NOMO-1 (cell line): ENCODE measurements around the gene USP6NL.

Experiments used
- DNase-seq, 2 experiments: peaks; one replicate each; lab custom pipeline; 2025; ENCODE audit not compliant: unreplicated experiment in 2 of 2; lab: John Stamatoyannopoulos, UW

USP6NL gene

GRCh38 chr10:11430421-11431215 lies 180.8 kb downstream of the USP6NL start:
- DNase-seq, result no peak

DNA sequence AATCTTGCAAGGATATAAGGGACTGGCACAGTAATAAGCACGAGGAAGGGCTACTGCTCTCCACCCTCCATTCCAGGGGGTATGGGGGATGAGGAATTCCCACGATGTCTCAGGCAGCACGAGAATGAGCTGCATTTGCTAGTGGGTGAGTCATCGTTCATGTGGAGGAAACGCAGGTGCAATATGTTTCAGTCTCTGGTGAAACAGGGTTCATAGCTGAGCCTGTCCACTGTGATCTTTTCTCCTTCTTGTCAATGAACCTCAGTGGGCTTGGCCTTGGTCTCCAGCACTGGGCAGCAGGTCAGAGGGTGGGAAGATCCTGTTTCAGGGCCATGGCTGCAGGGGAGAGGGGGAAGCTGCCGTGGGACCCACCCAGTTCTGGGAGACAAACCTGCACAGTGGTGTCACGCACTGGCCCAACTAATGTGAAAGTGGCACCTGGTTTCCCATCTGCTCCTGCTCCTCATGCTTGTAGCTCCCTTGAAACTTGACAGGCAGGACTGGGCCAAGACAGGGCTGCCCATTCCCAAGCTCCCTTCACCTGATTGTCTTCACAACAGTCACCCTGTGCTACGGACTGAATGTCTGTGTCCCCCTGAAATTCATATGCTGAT lies 181.9 kb downstream of the USP6NL start:
- DNase-seq, result no peak

- peak in 1 of 2 experiments; percentile 11 for DNase-seq
Measured at GRCh38 chr10:11425676-11426075, 185.8 kb downstream of the USP6NL start.

GRCh38 chr10:11425296-11425610 lies 186.2 kb downstream of the USP6NL start:
- DNase-seq, result no peak

DNA sequence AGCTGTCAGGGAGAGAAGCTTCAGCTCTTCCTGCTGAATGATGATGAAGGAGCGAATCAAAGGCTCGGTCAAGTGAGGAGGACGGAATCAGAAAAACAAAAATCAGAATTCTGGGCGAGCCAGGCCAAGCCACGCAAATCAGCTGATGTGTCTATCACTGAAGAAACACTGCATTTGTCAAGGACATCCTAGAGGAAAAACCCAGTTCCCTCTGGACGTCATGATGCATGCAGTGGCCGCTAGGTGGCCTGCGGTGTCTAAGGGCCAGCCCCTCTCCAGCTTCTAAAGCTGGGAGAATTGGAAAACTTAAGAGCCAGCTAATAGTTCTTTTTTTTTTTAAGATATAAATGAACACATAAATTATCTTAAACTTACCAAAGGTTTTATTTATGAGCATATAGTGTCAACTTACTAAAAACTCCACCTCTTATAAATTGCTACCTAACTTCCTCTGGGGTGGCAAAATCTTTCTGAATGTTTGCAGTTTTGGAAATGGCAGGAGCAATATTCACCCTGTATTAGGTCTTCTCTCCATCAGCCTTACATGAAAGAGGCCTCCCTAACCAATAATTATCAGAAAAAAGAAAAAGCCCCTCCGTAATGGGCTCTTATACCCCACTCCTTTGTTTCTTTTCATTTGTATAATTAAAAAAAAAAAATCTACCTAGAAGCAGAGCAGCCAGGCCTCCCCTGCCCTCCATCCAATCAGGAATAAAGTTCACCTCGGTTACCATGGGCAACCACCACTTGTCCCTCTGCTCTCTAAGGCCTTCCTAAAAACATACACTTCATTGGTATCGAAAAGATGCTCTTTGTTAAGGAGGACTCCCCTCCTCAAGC lies 186.8 kb downstream of the USP6NL start:
- DNase-seq, result no peak

GRCh38 chr10:11416974-11417373 lies 194.5 kb downstream of the USP6NL start:
- no peak for DNase-seq

- DNase-seq, result no peak
Measured at GRCh38 chr10:11415095-11415494, 196.4 kb downstream of the USP6NL start.

- DNase-seq, result no peak
Measured at GRCh38 chr10:11414314-11415038, 197.0 kb downstream of the USP6NL start.

DNA sequence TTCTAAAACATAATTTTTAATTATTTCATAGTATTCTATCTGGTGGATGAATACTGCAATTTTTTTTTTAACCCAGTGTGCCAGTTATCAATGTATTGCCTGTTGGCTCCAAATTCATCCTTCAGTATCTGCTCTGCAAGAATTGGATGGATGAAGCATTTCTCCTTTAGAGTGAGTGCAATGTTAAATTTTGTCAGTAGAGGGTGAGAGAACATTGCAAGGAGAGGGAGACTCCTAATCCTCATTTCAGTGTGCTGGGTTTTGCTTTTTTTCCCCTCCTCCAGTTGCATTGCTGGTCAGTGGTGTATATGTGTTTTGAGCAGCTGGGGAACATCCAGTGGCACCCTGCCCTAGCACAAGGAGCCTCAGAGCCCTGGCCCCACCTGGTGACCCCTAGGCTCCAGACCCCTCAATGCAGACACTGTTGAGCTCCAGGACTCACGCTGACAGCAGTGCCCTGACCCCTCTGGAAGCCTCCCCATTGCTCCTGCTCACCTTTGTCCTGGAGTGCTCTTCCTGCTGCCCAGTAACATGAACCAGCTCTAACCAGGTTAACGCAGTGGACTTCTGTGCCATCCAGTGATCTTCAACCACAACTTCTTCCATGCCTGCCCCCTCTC lies 199.4 kb downstream of the USP6NL start:
- peak in 1 of 2 experiments; percentile 9 for DNase-seq

DNA sequence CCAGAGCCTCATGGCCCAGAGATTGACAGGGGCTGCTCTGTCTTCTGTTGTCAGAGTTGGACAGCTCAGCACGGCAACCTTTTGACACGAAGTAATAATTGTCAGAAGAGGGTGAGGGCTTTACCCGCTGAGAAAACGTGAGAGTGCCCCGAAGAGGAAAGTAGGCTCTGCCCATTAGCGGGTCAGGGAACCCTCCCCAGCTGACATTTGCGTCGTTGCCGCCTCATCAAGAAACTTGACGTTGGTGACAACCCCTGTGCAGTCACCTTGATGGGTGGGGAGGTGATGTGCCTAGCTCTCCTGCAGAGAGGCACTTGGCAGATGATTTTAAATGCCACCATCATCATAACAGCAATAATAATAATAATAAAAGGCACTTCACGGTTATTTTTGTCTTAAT lies 202.1 kb downstream of the USP6NL start:
- no peak for DNase-seq

- DNase-seq, result no peak
Measured at GRCh38 chr10:11407939-11408338, 203.5 kb downstream of the USP6NL start.

DNA sequence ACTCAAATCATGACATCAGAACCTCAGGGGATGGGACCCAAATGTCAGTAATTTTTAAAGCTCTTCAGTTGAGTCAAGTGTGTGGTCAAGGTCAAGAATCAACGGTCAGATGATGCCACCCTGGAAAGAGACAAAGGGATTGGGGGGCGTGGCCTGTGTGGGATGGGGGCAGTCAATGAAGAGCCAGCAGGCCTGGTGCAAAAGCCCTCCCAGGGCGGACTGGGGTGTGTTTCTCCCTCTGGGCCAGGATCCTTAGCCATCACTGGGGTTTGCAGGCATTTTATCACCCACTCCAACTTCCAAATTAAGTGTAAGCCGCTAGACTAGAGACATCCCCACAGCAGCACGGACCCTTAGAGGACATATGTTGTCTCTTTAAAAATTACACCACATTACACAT lies 204.7 kb downstream of the USP6NL start:
- no peak for DNase-seq

GRCh38 chr10:11404901-11405300 lies 206.5 kb downstream of the USP6NL start:
- no peak for DNase-seq
